Right lobe of liver (tissue), 4 donors: ENCODE data around the gene CHD8.

ENCODE experiments used
- POLR2A ChIP-seq: fragments of 450-650 bp; IDR thresholded peaks from one replicate; pipeline ENCODE4 v1.6.1; 2017; ENCODE audit warnings: antibody characterized with exemption, mild to moderate bottlenecking
- TF ChIP-seq, protein P1 (sequence below), 4 donors: fragments of 200-600 bp in 3 of 4; fragments of 450-650 bp in 1 of 4; IDR thresholded peaks; one replicate each; pipeline versions ENCODE4 v1.5.1 to v1.8.0; 2016 to 2022; ENCODE audit warnings: antibody characterized with exemption in 4 of 4, mild to moderate bottlenecking in 2 of 4
- donor health status: DM: no; HTN: no; CAD: no.
- donor health status: DM: no; HTN: no; CAD: no.
- donor health status: DM: no; HTN: yes; CAD: no.

DNA sequence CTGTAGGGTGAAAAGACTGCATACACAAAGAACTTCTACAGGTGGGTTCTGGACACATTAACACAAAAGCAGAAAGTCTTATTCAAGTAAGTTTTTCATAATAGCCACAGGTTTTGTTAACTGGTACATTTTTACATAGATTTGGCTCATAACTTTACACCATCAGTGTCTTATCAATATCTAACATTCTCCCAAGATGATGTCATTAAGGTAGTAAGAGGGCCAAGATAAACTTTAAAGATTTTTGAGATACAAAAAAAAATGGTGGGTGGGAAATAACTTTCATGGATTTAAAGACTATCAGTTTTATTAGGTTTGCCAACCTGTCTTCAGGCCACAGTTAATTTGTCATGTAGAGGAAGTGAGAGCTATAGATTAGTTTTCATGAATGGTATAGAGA is 73.8 kb downstream of the CHD8 start:
- TF ChIP-seq, protein P1, sequence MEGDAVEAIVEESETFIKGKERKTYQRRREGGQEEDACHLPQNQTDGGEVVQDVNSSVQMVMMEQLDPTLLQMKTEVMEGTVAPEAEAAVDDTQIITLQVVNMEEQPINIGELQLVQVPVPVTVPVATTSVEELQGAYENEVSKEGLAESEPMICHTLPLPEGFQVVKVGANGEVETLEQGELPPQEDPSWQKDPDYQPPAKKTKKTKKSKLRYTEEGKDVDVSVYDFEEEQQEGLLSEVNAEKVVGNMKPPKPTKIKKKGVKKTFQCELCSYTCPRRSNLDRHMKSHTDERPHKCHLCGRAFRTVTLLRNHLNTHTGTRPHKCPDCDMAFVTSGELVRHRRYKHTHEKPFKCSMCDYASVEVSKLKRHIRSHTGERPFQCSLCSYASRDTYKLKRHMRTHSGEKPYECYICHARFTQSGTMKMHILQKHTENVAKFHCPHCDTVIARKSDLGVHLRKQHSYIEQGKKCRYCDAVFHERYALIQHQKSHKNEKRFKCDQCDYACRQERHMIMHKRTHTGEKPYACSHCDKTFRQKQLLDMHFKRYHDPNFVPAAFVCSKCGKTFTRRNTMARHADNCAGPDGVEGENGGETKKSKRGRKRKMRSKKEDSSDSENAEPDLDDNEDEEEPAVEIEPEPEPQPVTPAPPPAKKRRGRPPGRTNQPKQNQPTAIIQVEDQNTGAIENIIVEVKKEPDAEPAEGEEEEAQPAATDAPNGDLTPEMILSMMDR (IDR thresholded peaks at IDR 0.05) = no peak
- no peak for TF ChIP-seq POLR2A
